AG09309 (cell line): ENCODE results near the gene GLT1D1.
A peak's percentile ranks its signal among the peaks of the same experiment; 100 is the strongest.

Experiments used
- DNase-seq: peaks from one replicate; pipeline ENCODE4 v3.0.0-alpha.2; 2010; ENCODE audit warnings: low read depth
- H3K4me3 ChIP-seq: 2 replicates; pipeline ENCODE4 v1.5.1; 2011; ENCODE audit warnings: mild to moderate bottlenecking, low read depth, low read length, moderate library complexity; ENCODE audit not compliant: control insufficient read depth
- CTCF ChIP-seq: IDR thresholded peaks from 2 replicates; pipeline ENCODE4 v1.5.1; 2011; ENCODE audit warnings: mild to moderate bottlenecking, low read depth, low read length, inconsistent platforms; ENCODE audit not compliant: insufficient read depth, control insufficient read depth; ENCODE audit errors: missing control alignments

The GLT1D1 gene

GRCh38 chr12:128810182-128811127 lies 42.8 kb upstream of the GLT1D1 start:
- no peak overlapping the region for H3K4me3 ChIP-seq
- TF ChIP-seq CTCF = no peak
- DNase-seq = no peak

GRCh38 chr12:128811806-128812205 lies 41.5 kb upstream of the GLT1D1 start:
- no peak for DNase-seq
- TF ChIP-seq CTCF = no peak
- H3K4me3 ChIP-seq = no peak overlapping the region

- TF ChIP-seq CTCF = no peak
- no peak overlapping the region for H3K4me3 ChIP-seq
- peak; percentile 52 for DNase-seq
Measured at GRCh38 chr12:128813392-128813791, 39.9 kb upstream of the GLT1D1 start.

GRCh38 chr12:128813883-128814282 lies 39.4 kb upstream of the GLT1D1 start:
- no peak for TF ChIP-seq CTCF
- H3K4me3 ChIP-seq = no peak overlapping the region
- DNase-seq = no peak

- no peak overlapping the region for H3K4me3 ChIP-seq
- DNase-seq = no peak
- no peak for TF ChIP-seq CTCF
Measured at GRCh38 chr12:128814411-128815261, 38.6 kb upstream of the GLT1D1 start.

- H3K4me3 ChIP-seq = no peak overlapping the region
- no peak for DNase-seq
- TF ChIP-seq CTCF = no peak
Measured at GRCh38 chr12:128815779-128816642, 37.3 kb upstream of the GLT1D1 start.
